HG02623 (cell line): ENCODE data around the gene ZFPM1.

ENCODE experiments used
- ATAC-seq: cut with Tn5 transposase; IDR thresholded peaks from one replicate; pipeline ENCODE4 v1.9.1; 2021; ENCODE audit warnings: moderate library complexity; ENCODE audit not compliant: unreplicated experiment

The ZFPM1 gene

DNA sequence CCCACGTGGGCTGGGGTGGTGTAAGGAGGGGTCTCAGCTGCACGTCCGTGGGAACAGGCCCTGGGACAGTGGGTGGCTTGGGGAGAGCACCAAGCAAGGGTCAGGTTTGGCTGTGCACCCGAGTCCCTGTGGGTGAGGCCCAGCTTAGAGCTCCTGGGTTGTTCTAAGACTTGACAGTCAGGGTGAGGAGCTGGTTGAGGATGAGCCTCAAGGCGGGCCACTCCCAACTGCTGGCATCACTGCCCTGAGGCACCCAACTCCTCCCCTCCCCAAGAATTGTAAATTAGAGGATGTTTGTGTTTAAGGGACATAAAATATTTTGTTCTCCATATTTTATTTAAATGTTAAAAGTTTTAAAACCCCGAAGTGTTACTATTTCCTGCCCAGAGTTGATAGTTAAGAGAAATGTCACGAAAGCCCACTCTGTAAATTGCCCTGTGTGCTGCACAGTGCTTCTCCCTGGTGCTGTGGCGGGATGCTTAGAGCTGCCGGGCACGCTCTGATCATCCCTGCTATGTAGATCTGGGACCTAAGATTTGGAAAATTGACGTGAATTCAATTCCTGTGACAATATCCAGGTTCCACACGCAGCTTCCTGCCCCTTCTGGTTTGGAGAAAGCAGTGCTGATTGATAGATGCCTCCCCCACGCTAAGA is 133.0 kb downstream of the ZFPM1 start:
- ATAC-seq = no peak
